ENCODE measurements around the gene SPTSSB. TPM values are rescaled to one million over a fixed set of nuclear protein-coding genes. Genes with fewer than 3 reads are reported as not detected.
A peak's percentile ranks its signal among the peaks of the same experiment; 100 is the strongest.

The SPTSSB gene
- total RNA-seq, 5 donors from 2014 or later (not counting 1 experiment from before 2014, with no cell fraction given), result 0.12 to 2.3 (median 0.56) TPM

GRCh38 chr3:161314836-161315395 is 56.4 kb downstream of the SPTSSB start:
- Mint-ChIP-seq H3K9me3 (peaks cover 0 to under 1% (median 0%) of the 10 kb centered on the region in 3 donors), H3K36me3 (no peaks in the 10 kb centered on the region), H3K4me1 (peaks cover 42 to 50% (median 50%) of the 10 kb centered on the region in 3 donors), H3K4me3 (no peak overlapping the region), H3K27me3 (no peaks in the 10 kb centered on the region), H3K27ac (no peak overlapping the region)
- Histone ChIP-seq H3K27ac (ENCODE audit: low read length) (no peak overlapping the region), H3K4me1 (ENCODE audit: control insufficient read depth in 1 of 2, extremely low read depth in 1 of 2, insufficient read depth in 2 of 2, low read length in 2 of 2) (peaks cover 30 to 32% of the 10 kb centered on the region in 2 experiments), H3K9me3 (no peaks in the 10 kb centered on the region), H3K27me3 (replicated peaks in 1 of 2; ENCODE audit: control insufficient read depth in 2 of 2, extremely low read depth in 1 of 2, insufficient read depth in 2 of 2, low read length in 1 of 2) (peaks cover 0 to 3% of the 10 kb centered on the region in 2 experiments), H3K4me3 (ENCODE audit: control insufficient read depth in 1 of 2, extremely low read depth in 1 of 2, low read length in 1 of 2) (no peak overlapping the region), H3K36me3 (ENCODE audit: control insufficient read depth in 2 of 2, extremely low read depth in 1 of 2, insufficient read depth in 1 of 2, low read length in 1 of 2) (no peaks in the 10 kb centered on the region)
- no peak for ATAC-seq (replicated peaks in 1 of 4)
- no peak for DNase-seq
- CTCF ChIA-PET, result interaction anchor here (0.6 to 1.3 kb wide), 3 partner anchors 15 to 94 kb away, joined by 3 to 6 read pairs (median 3); no protein-coding TSS in a partner anchor
- POLR2A ChIA-PET, result no interaction called here
- WGBS (ENCODE audit: insufficient coverage), result 100% methylated on average over 2 of the region's 3 CpGs

- Histone ChIP-seq H3K4me1 (ENCODE audit: control insufficient read depth in 1 of 2, extremely low read depth in 1 of 2, insufficient read depth in 2 of 2, low read length in 2 of 2) (peaks cover 32 to 33% of the 10 kb centered on the region in 2 experiments), H3K9me3 (no peaks in the 10 kb centered on the region), H3K27me3 (replicated peaks in 1 of 2; ENCODE audit: control insufficient read depth in 2 of 2, extremely low read depth in 1 of 2, insufficient read depth in 2 of 2, low read length in 1 of 2) (peaks cover 0 to 3% of the 10 kb centered on the region in 2 experiments), H3K36me3 (ENCODE audit: control insufficient read depth in 2 of 2, extremely low read depth in 1 of 2, insufficient read depth in 1 of 2, low read length in 1 of 2) (no peaks in the 10 kb centered on the region), H3K4me3 (ENCODE audit: control insufficient read depth in 1 of 2, extremely low read depth in 1 of 2, low read length in 1 of 2) (no peak overlapping the region), H3K27ac (ENCODE audit: low read length) (peak overlapping the region; percentile 54)
- CTCF ChIA-PET, result interaction anchor here in 1 of 2 donors (1.1 kb wide), 1 partner anchor 36 kb away, joined by 3 read pairs; no protein-coding TSS in a partner anchor
- ATAC-seq (replicated peaks in 1 of 4) (peak; percentile 82 to 88 (median 84)), DNase-seq (peak; percentile 6 to 75 (median 44))
- Mint-ChIP-seq H3K36me3 (peaks cover 6% of the 10 kb centered on the region), H3K27ac (peak overlapping the region; percentile 56 to 87), H3K9me3 (peaks cover 0 to 11% (median 4%) of the 10 kb centered on the region in 3 donors), H3K4me3 (peak overlapping the region in 2 of 3 donors; percentile 2 to 67), H3K4me1 (peaks cover 50 to 72% (median 70%) of the 10 kb centered on the region in 3 donors), H3K27me3 (no peaks in the 10 kb centered on the region)
- POLR2A ChIA-PET, result no interaction called here
- 0% methylated on average over 5 of the region's 5 CpGs for WGBS (ENCODE audit: insufficient coverage)
Measured at GRCh38 chr3:161310649-161311423, 60.5 kb downstream of the SPTSSB start.

GRCh38 chr3:161305095-161305991 is 66.0 kb downstream of the SPTSSB start:
- peaks cover 5 to 8% of the 10 kb centered on the region in 2 experiments for H3K4me1 ChIP-seq (ENCODE audit: control insufficient read depth in 1 of 2, extremely low read depth in 1 of 2, insufficient read depth in 2 of 2, low read length in 2 of 2)
- H3K36me3 Mint-ChIP-seq, result peaks cover 6% of the 10 kb centered on the region
- H3K27ac Mint-ChIP-seq, result no peak overlapping the region
- H3K9me3 Mint-ChIP-seq, result peaks cover 0 to 11% (median 4%) of the 10 kb centered on the region in 3 donors
- WGBS (ENCODE audit: insufficient coverage), result no CpG with 5 or more reads among the region's 2 CpGs
- H3K4me1 Mint-ChIP-seq, result peaks cover 24 to 36% (median 35%) of the 10 kb centered on the region in 3 donors
- POLR2A ChIA-PET, result interaction anchor here in 1 of 2 donors (0.6 to 0.7 kb wide), 2 partner anchors 51 to 104 kb away, joined by 4 read pairs; no protein-coding TSS in a partner anchor
- CTCF ChIA-PET, result interaction anchor here (0.6 to 1.6 kb wide), 19 partner anchors 13 to 1498 kb away, joined by 3 to 8 read pairs (median 4); no protein-coding TSS in a partner anchor
- no peak for ATAC-seq (replicated peaks in 1 of 4)
- H3K9me3 ChIP-seq, result no peaks in the 10 kb centered on the region
- no peak overlapping the region for H3K4me3 ChIP-seq (ENCODE audit: control insufficient read depth in 1 of 2, extremely low read depth in 1 of 2, low read length in 1 of 2)
- H3K27me3 ChIP-seq (replicated peaks in 1 of 2; ENCODE audit: control insufficient read depth in 2 of 2, extremely low read depth in 1 of 2, insufficient read depth in 2 of 2, low read length in 1 of 2), result peaks cover 0 to 3% of the 10 kb centered on the region in 2 experiments
- H3K27ac ChIP-seq (ENCODE audit: low read length), result no peak overlapping the region
- peak in 3 of 35 experiments; percentile 7 to 54 (median 11) for DNase-seq
- H3K4me3 Mint-ChIP-seq, result no peak overlapping the region
- no peaks in the 10 kb centered on the region for H3K36me3 ChIP-seq (ENCODE audit: control insufficient read depth in 2 of 2, extremely low read depth in 1 of 2, insufficient read depth in 1 of 2, low read length in 1 of 2)
- H3K27me3 Mint-ChIP-seq, result peaks cover 3 to 5% of the 10 kb centered on the region in 2 donors

- Mint-ChIP-seq H3K4me3 (no peak overlapping the region), H3K27me3 (peaks cover 3 to 4% of the 10 kb centered on the region in 2 donors), H3K36me3 (peaks cover 12% of the 10 kb centered on the region), H3K9me3 (peaks cover 10 to 28% (median 11%) of the 10 kb centered on the region in 3 donors), H3K4me1 (no peaks in the 10 kb centered on the region), H3K27ac (no peak overlapping the region)
- Histone ChIP-seq H3K27ac (ENCODE audit: low read length) (no peak overlapping the region), H3K4me1 (ENCODE audit: control insufficient read depth in 1 of 2, extremely low read depth in 1 of 2, insufficient read depth in 2 of 2, low read length in 2 of 2) (no peaks in the 10 kb centered on the region), H3K36me3 (ENCODE audit: control insufficient read depth in 2 of 2, extremely low read depth in 1 of 2, insufficient read depth in 1 of 2, low read length in 1 of 2) (no peaks in the 10 kb centered on the region), H3K4me3 (ENCODE audit: control insufficient read depth in 1 of 2, extremely low read depth in 1 of 2, low read length in 1 of 2) (no peak overlapping the region), H3K27me3 (replicated peaks in 1 of 2; ENCODE audit: control insufficient read depth in 2 of 2, extremely low read depth in 1 of 2, insufficient read depth in 2 of 2, low read length in 1 of 2) (no peaks in the 10 kb centered on the region), H3K9me3 (no peaks in the 10 kb centered on the region)
- CTCF ChIA-PET, result no interaction called here
- 50% methylated on average over 1 of the region's 3 CpGs for WGBS (ENCODE audit: insufficient coverage)
- ATAC-seq (replicated peaks in 1 of 4) (no peak), DNase-seq (no peak)
- POLR2A ChIA-PET, result no interaction called here
Measured at GRCh38 chr3:161296814-161297213, 74.5 kb downstream of the SPTSSB start.

DNA sequence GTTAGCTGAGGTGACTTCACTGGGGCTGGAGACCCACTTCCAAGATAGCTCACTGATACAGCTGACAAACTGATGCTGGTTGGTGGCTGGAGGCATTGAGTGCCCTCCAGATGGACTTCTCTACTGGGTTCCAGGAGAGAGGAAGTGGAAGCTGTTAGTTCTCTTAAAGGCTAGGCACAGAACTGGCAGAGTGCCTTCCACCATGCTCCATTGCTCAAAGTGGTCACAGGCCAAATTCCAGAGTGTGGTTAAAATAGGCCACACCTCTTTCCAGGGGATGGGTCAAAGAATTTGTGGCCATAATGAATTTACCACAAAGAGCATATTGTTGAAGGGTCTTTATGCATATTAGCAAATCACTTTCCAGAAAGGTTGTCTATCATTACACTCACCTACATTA is 76.0 kb downstream of the SPTSSB start:
- ChIA-PET POLR2A (no interaction called here), CTCF (no interaction called here)
- H3K36me3 Mint-ChIP-seq, result peaks cover 12% of the 10 kb centered on the region
- Histone ChIP-seq H3K4me1 (ENCODE audit: control insufficient read depth in 1 of 2, extremely low read depth in 1 of 2, insufficient read depth in 2 of 2, low read length in 2 of 2) (no peaks in the 10 kb centered on the region), H3K27me3 (replicated peaks in 1 of 2; ENCODE audit: control insufficient read depth in 2 of 2, extremely low read depth in 1 of 2, insufficient read depth in 2 of 2, low read length in 1 of 2) (peaks cover 0 to 2% of the 10 kb centered on the region in 2 experiments), H3K4me3 (ENCODE audit: control insufficient read depth in 1 of 2, extremely low read depth in 1 of 2, low read length in 1 of 2) (no peak overlapping the region), H3K27ac (ENCODE audit: low read length) (no peak overlapping the region), H3K9me3 (no peaks in the 10 kb centered on the region), H3K36me3 (ENCODE audit: control insufficient read depth in 2 of 2, extremely low read depth in 1 of 2, insufficient read depth in 1 of 2, low read length in 1 of 2) (no peaks in the 10 kb centered on the region)
- no peaks in the 10 kb centered on the region for H3K4me1 Mint-ChIP-seq
- H3K27ac Mint-ChIP-seq, result no peak overlapping the region
- peaks cover 5 to 10% of the 10 kb centered on the region in 2 donors for H3K27me3 Mint-ChIP-seq
- DNase-seq, result no peak
- H3K4me3 Mint-ChIP-seq, result no peak overlapping the region
- ATAC-seq (replicated peaks in 1 of 4), result no peak
- H3K9me3 Mint-ChIP-seq, result peaks cover 10 to 28% (median 11%) of the 10 kb centered on the region in 3 donors
